ENCODE results near the gene BCORL1. TPM values are rescaled to one million over a fixed set of nuclear protein-coding genes. Genes with fewer than 3 reads are reported as not detected.

The BCORL1 gene
- total and polyA plus RNA-seq, 2 donors (not counting 3 experiments of a cell fraction or from before 2014, with no cell fraction given) = 1.8 to 13.1 TPM

- no peak for FAIRE-seq
- dilution Hi-C loops (cut with MboI; ENCODE audit: extremely low pct_ligation_motif_present, low sequenced_read_pairs) = no loop called here
- POLR2A ChIA-PET = no interaction called here
Measured at GRCh38 chrX:129965166-129965565, 17.3 kb upstream of the BCORL1 start.

More at GRCh38 chrX:129965166-129965565, 17.3 kb upstream of the BCORL1 start:
- Histone ChIP-seq H4K20me1 (replicated peaks; ENCODE audit: control insufficient read depth, extremely low read depth, insufficient read depth, low read length) (no peaks in the 10 kb centered on the region), H3K27ac (ENCODE audit: insufficient read depth, low read depth, low read length) (no peak overlapping the region), H2AFZ (ENCODE audit: low read depth, low read length) (no peak overlapping the region), H3K4me2 (ENCODE audit: insufficient read depth, low read length) (no peak overlapping the region), H3K79me2 (ENCODE audit: control insufficient read depth, insufficient read depth, low read length) (no peaks in the 10 kb centered on the region), H3K9me3 (replicated peaks; ENCODE audit: control insufficient read depth, insufficient read depth, low read length) (no peaks in the 10 kb centered on the region), H3K9me1 (replicated peaks; ENCODE audit: control insufficient read depth, extremely low read depth, insufficient read depth, low read length) (no peaks in the 10 kb centered on the region), H3K9ac (replicated peaks; ENCODE audit: extremely low read depth, insufficient read depth, low read length) (no peak overlapping the region), H3K36me3 (ENCODE audit: control insufficient read depth in 2 of 2, extremely low read depth in 1 of 2, insufficient read depth in 2 of 2, low read length in 2 of 2) (no peaks in the 10 kb centered on the region), H3K27me3 (ENCODE audit: control insufficient read depth in 2 of 2, insufficient read depth in 2 of 2, low read length in 2 of 2) (no peaks in the 10 kb centered on the region), H3K4me3 (replicated peaks in 1 of 3; ENCODE audit: insufficient read depth in 1 of 3, low read depth in 1 of 3, low read length in 3 of 3) (no peak overlapping the region), H3K4me1 (ENCODE audit: control insufficient read depth, extremely low read depth, insufficient read depth, low read length) (peaks cover 6% of the 10 kb centered on the region)
- BruUV-seq (replicated peaks) = no TSS peak
- intact Hi-C loops (cut with micrococcal nuclease) = no loop called here
- CTCF ChIA-PET = no interaction called here
- DNase-seq (ENCODE audit: low read depth, low spot score) = no peak
- TF ChIP-seq MAX (IDR thresholded peaks at IDR 0.05; ENCODE audit: insufficient read depth, insufficient read length) = no peak
- TF ChIP-seq CTCF (IDR thresholded peaks at IDR 0.05; ENCODE audit: extremely low read depth in 1 of 2, insufficient read depth in 1 of 2, low read depth in 1 of 2, low read length in 2 of 2) = no peak
- no peak for TF ChIP-seq POLR2AphosphoS5 (IDR thresholded peaks at IDR 0.05; ENCODE audit: insufficient read depth, low read depth, low read length)
- TF ChIP-seq FOS (IDR thresholded peaks at IDR 0.05; ENCODE audit: borderline replicate concordance, insufficient read depth, low read length) = no peak
- no peak for TF ChIP-seq GATA2 (IDR thresholded peaks at IDR 0.05; ENCODE audit: insufficient read depth, insufficient read length, low read depth, low read length)
- no peak for TF ChIP-seq JUN (IDR thresholded peaks at IDR 0.05; ENCODE audit: borderline replicate concordance, insufficient read depth, insufficient read length, low read depth)
- TF ChIP-seq EZH2 (IDR thresholded peaks at IDR 0.05; ENCODE audit: borderline replicate concordance, low read depth, low read length, severe bottlenecking) = no peak
- no peak for TF ChIP-seq POLR2A (IDR thresholded peaks at IDR 0.05; ENCODE audit: low read depth, low read length)
- TF ChIP-seq MYC (IDR thresholded peaks at IDR 0.05; ENCODE audit: low read depth, low read length) = no peak

Data from endothelial cell of umbilical vein (primary cell).